ENCODE measurements around the gene ITIH5.

ITIH5 gene

GRCh38 chr10:7583626-7584025, 83.1 kb downstream of the ITIH5 start:
- DNase-seq (ENCODE audit: low read depth): no peak

DNA sequence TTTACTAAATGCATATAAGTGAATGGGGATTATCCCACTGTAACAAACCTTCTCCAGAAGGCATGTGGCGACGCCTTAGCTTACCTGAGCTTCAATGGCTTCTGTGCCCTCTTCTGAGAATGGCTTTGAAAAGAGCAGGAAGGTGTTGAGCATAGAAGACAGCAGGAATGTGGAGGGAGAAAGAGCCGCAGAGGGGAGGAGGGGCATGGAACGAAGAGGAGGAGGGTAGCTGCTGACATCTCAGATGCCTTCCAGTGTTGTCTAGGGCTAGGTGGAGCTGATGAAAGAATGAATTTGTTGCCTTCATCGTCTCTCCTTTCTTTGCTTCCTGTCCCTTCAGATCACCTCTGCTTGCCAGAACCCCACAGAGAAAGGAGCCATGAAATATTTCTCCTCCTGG, 86.2 kb downstream of the ITIH5 start:
- no peak for DNase-seq (ENCODE audit: low read depth)

DNA sequence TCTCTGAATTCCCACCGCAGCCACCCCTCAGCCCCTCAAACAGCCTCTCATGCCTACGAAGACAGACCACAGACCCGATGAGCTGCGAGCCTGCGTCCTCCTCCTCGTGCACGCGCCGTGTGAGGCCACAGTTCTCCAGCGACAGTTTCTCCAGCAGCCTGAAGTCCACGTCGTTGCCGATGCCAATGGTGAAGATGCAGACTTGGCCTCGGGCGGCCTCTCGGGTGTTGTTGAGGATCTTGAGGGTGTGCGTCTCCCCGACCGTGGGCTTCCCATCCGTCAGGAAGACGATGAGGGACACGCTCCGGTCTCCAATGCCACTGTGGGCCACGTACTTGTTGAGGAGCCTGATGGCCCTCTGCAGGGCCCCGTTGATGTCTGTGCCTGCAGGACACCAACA, 87.1 kb downstream of the ITIH5 start:
- DNase-seq (ENCODE audit: low read depth): no peak

- no peak for DNase-seq (ENCODE audit: low read depth)
Observed at GRCh38 chr10:7577579-7577978, 89.2 kb downstream of the ITIH5 start.

DNA sequence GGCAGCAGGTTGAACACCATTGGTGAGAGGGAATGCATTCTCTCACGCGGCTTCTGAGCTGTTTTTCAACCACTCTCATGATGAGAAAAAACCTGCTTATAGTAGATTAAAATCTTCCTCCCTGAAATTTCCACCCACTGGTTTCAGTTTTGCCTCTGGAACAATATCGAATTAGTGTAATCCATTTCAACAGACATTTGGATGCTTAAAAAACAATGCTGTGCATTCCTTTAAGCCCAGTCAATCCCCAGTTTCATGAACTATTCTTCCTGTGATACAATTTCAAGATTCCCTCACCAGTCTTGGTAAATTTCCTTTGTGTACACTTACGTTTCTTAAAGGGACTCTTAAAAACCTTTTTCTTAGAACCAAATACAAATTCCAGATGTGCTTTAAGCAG, 89.6 kb downstream of the ITIH5 start:
- no peak for DNase-seq (ENCODE audit: low read depth)

DNA sequence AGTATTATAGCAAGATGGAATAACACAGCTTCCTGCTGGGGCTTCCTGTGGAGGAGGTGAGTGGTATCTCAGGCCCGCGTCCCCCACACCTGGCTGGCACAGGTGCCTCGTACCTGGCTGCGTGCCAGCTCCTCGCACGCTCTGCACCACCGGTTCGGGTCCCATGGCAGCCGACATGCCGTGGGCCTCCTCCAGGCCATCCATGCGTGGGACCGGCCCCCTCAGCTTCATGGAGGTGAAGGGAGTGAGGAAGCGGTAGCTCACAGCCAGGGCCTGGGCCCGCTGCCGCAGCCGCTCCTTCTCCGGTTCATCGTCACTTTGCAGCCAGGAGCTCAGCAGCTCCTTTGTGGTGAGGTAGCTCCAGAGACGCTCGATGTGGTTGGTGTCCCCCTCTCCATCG, 90.4 kb downstream of the ITIH5 start:
- DNase-seq (ENCODE audit: low read depth): no peak

GRCh38 chr10:7572391-7572790, 94.4 kb downstream of the ITIH5 start:
- no peak for DNase-seq (ENCODE audit: low read depth)

DNA sequence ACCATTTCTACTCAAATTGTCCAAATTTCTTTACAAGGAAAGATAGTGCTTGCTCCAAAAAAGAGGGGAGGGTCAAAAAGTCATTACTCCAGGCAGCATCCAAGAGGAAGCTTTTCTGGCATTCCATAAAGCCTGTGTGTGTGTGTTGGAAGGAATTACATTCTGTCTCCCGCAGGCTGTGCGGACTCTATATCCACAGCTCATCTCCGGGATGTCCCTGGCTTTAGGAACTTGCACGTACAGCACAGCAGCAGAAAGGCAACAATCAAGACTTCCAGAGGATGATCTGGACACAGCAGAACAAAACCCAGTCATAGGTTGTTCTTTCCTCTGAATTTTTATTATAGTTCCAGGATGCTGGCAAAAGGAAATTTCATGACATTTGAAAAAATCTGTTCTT, 94.8 kb downstream of the ITIH5 start:
- DNase-seq (ENCODE audit: low read depth): no peak

GRCh38 chr10:7567911-7568620, 98.7 kb downstream of the ITIH5 start:
- no peak for DNase-seq (ENCODE audit: low read depth)

DNA sequence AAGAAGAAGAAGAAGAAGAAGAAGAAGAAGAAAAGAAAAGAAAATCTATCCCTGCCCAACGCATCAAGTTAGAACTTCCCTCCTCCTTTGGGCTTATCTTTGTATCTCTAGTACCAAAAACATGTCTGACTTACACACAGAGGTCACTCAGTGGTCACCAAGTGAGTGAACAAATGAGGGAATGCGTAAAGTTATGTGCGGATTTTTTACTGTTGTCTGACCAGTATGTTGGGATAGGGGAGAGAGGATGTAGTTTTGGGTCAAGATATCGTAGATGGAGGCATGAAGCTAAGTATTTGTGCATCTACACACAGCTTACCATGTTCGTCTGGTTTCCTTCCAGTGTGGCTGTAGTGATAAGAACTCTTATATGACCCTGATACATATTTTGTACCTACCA, 99.9 kb downstream of the ITIH5 start:
- DNase-seq (ENCODE audit: low read depth): no peak

GRCh38 chr10:7565871-7566270, 100.9 kb downstream of the ITIH5 start:
- no peak for DNase-seq (ENCODE audit: low read depth)

DNA sequence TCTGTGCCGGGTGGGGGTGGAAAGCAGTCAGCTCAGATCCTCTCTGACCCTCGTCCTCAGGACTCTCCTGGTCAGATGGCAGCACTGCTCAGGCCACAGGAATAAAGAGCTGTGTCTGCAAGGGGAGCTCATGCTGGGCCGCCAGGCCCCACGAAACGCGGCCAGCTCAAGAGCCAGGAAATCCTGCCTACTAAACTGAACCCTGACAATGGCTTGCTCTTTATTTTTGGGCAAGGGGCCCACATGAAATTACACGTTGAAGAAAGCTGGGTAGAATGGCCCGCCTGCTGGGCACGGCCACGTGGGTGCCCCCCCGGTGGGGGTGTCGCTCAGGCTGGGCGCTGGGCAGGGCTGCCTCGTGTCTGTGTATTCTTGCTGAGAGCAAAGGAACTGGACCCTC, 103.0 kb downstream of the ITIH5 start:
- no peak for DNase-seq (ENCODE audit: low read depth)

- no peak for DNase-seq (ENCODE audit: low read depth)
Observed at GRCh38 chr10:7563368-7563767, 103.4 kb downstream of the ITIH5 start.

GRCh38 chr10:7561985-7562384, 104.8 kb downstream of the ITIH5 start:
- no peak for DNase-seq (ENCODE audit: low read depth)

DNA sequence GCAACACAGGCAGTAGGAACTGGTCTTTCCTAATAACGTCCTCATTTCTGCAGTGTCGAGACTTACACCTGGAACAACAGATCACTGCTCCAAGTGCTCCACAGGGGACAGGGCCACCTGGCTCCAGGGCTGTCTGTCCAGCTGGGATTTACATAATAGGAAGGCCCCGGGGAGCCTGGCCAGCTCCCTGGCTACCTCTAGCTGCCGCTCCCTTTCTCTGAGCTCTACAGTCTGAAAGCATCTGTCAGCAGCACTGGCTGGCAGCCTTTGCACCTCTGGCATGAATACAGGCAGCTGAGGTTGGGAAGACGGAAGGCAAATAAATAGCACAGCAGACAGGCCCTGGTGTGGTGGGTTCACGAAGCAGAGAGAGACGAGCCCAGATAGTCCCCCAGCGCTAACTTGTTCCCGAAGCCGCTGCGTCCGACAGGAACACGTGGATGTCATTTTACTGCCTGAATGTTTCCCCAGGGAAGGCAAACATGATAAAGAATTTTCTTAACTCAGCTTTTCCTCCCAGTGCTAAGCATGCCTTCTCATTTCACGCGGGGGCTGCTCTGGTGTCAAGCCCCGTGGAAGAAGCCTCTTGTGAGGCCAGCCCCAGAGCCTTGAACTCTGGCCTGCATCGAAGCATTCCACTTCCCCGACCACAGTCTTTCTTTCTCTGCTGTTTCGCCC, 105.4 kb downstream of the ITIH5 start:
- DNase-seq (ENCODE audit: low read depth): no peak

GRCh38 chr10:7560519-7560918, 106.2 kb downstream of the ITIH5 start:
- DNase-seq (ENCODE audit: low read depth): no peak

- DNase-seq (ENCODE audit: low read depth): no peak
Observed at GRCh38 chr10:7559386-7559785, 107.4 kb downstream of the ITIH5 start.

- DNase-seq (ENCODE audit: low read depth): no peak
Observed at GRCh38 chr10:7558036-7558435, 108.7 kb downstream of the ITIH5 start.

GRCh38 chr10:7553531-7553930, 113.2 kb downstream of the ITIH5 start:
- no peak for DNase-seq (ENCODE audit: low read depth)

GRCh38 chr10:7551950-7552716, 114.6 kb downstream of the ITIH5 start:
- DNase-seq (ENCODE audit: low read depth): no peak

GRCh38 chr10:7551289-7551688, 115.5 kb downstream of the ITIH5 start:
- DNase-seq (ENCODE audit: low read depth): no peak

DNA sequence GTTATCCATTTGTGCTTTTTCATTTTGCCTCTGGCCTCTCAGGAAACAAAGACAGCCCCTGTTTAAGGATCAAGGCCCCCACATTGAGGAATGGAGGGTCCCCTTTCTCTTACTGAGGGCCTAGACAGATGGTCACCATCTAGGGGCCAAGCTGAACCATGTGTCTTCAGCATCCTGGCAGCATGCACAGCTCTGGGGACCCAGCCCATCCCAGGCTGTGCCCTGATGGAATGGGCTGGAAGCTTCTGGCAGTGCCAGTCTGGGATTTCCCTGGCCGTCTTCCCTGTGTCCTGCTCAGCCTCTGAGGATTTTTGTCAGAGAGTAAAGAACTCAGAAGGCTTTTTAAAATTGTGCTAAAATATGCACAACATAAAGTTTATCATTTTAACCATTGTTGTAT, 116.8 kb downstream of the ITIH5 start:
- DNase-seq (ENCODE audit: low read depth): no peak

GRCh38 chr10:7547829-7548228, 118.9 kb downstream of the ITIH5 start:
- no peak for DNase-seq (ENCODE audit: low read depth)

Measured in HS-27A (cell line).